Chondrocyte (in vitro differentiated cells): ENCODE results near the gene EFCC1. TPM values are rescaled to one million over a fixed set of nuclear protein-coding genes. Genes with fewer than 3 reads are reported as not detected.

ENCODE experiments used
- DNase-seq: peaks from one replicate; pipeline ENCODE4 v3.0.0; 2021; ENCODE audit warnings: mixed read lengths, low spot score
- H3K27ac Mint-ChIP-seq: one replicate; pipeline ENCODE4 v1.8.0; 2021; ENCODE audit warnings: mild to moderate bottlenecking, moderate library complexity, mixed read lengths; ENCODE audit not compliant: unreplicated experiment
- H3K27me3 Mint-ChIP-seq: 2 replicates; pipeline ENCODE4 v1.8.0; 2021; ENCODE audit warnings: low read depth, mixed read lengths
- H3K36me3 Mint-ChIP-seq: 2 replicates; pipeline ENCODE4 v1.8.0; 2021; ENCODE audit warnings: low read depth, mixed read lengths
- H3K4me1 Mint-ChIP-seq: 2 replicates; pipeline ENCODE4 v1.8.0; 2021; ENCODE audit warnings: low read depth, mild to moderate bottlenecking, mixed read lengths
- H3K4me3 Mint-ChIP-seq: one replicate; pipeline ENCODE4 v1.8.0; 2021; ENCODE audit warnings: mild to moderate bottlenecking, moderate library complexity, mixed read lengths; ENCODE audit not compliant: unreplicated experiment
- H3K9me3 Mint-ChIP-seq: 2 replicates; pipeline ENCODE4 v1.8.0; 2021; ENCODE audit warnings: low read depth, mixed read lengths
- CTCF ChIP-seq: fragments of 200-600 bp; sonication (generic); IDR thresholded peaks from 2 replicates; pipeline ENCODE4 v1.5.0; 2021; ENCODE audit warnings: antibody characterized with exemption, mild to moderate bottlenecking, moderate library complexity
- total RNA-seq: library from RNA; stranded (reverse); gene quantifications from 3 replicates; pipeline ENCODE4 v1.2.1, GENCODE V29; 2021

The EFCC1 gene
- total RNA-seq, 1 donor from 2014 or later: not detected

- peaks cover 6% of the 10 kb centered on the region for H3K9me3 Mint-ChIP-seq
- peaks cover 10% of the 10 kb centered on the region for H3K27me3 Mint-ChIP-seq
- no peak overlapping the region for H3K4me3 Mint-ChIP-seq
- peaks cover 9% of the 10 kb centered on the region for H3K4me1 Mint-ChIP-seq
- no peak for TF ChIP-seq CTCF
- DNase-seq: peak; percentile 11
- H3K36me3 Mint-ChIP-seq: peaks cover 3% of the 10 kb centered on the region
- H3K27ac Mint-ChIP-seq: no peak overlapping the region
Observed at GRCh38 chr3:129038121-129038855, 37.2 kb downstream of the EFCC1 start.

GRCh38 chr3:129039271-129040038 is 38.4 kb downstream of the EFCC1 start:
- no peak for TF ChIP-seq CTCF
- peaks cover 9% of the 10 kb centered on the region for H3K4me1 Mint-ChIP-seq
- DNase-seq: peak; percentile 75

GRCh38 chr3:129040039-129040336 is 38.9 kb downstream of the EFCC1 start:
- Mint-ChIP-seq H3K36me3 (peaks cover 11% of the 10 kb centered on the region), H3K27me3 (peaks cover 10% of the 10 kb centered on the region), H3K4me3 (no peak overlapping the region), H3K9me3 (peaks cover 17% of the 10 kb centered on the region), H3K27ac (no peak overlapping the region), H3K4me1 (peaks cover 9% of the 10 kb centered on the region)
- no peak for DNase-seq
- TF ChIP-seq CTCF: no peak

More at GRCh38 chr3:129039271-129040038, 38.4 kb downstream of the EFCC1 start:
- H3K4me3 Mint-ChIP-seq: no peak overlapping the region
- H3K9me3 Mint-ChIP-seq: peaks cover 13% of the 10 kb centered on the region
- no peak overlapping the region for H3K27ac Mint-ChIP-seq
- H3K27me3 Mint-ChIP-seq: peaks cover 10% of the 10 kb centered on the region
- peaks cover 8% of the 10 kb centered on the region for H3K36me3 Mint-ChIP-seq

GRCh38 chr3:129040579-129041300 is 39.6 kb downstream of the EFCC1 start:
- H3K36me3 Mint-ChIP-seq: peaks cover 11% of the 10 kb centered on the region
- H3K4me3 Mint-ChIP-seq: no peak overlapping the region
- H3K27me3 Mint-ChIP-seq: peaks cover 10% of the 10 kb centered on the region

More at GRCh38 chr3:129040579-129041300, 39.6 kb downstream of the EFCC1 start:
- DNase-seq: no peak
- peaks cover 17% of the 10 kb centered on the region for H3K9me3 Mint-ChIP-seq
- no peak overlapping the region for H3K27ac Mint-ChIP-seq
- no peak for TF ChIP-seq CTCF
- H3K4me1 Mint-ChIP-seq: peaks cover 9% of the 10 kb centered on the region
